Activated naive CD8-positive, alpha-beta T cell treated with anti-CD3 and anti-CD28 coated beads, Interleukin-2, amount 10 ng/mL, durations not matched to agents 7 days and 5 days (primary cell): ENCODE data around the gene OR52N2. TPM values are rescaled to one million over a fixed set of nuclear protein-coding genes. Genes with fewer than 3 reads are reported as not detected.

Source experiments
- ATAC-seq: fragments of 150-1000 bp; cut with Tn5 transposase; one replicate; pipeline ENCODE4 v1.10.0; 2021; ENCODE audit warnings: low read depth, moderate library complexity
- POLR2A ChIA-PET: fragments of 350-600 bp; sonication (Branson Sonifier 250); formaldehyde crosslinking; loops from one replicate; lab custom pipeline; 2021; ENCODE audit warnings: antibody characterized with exemption; lab: Charles Lee
- DNase-seq: peaks from one replicate; pipeline ENCODE4 v3.0.0; 2021
- H3K27ac Mint-ChIP-seq: one replicate; pipeline ENCODE4 v1.8.0; 2022; ENCODE audit warnings: mild to moderate bottlenecking, mixed read lengths
- H3K27me3 Mint-ChIP-seq: one replicate; pipeline ENCODE4 v1.8.0; 2022; ENCODE audit warnings: mild to moderate bottlenecking, moderate library complexity, mixed read lengths
- H3K36me3 Mint-ChIP-seq: one replicate; pipeline ENCODE4 v1.8.0; 2021; ENCODE audit warnings: mild to moderate bottlenecking, mixed read lengths
- H3K4me1 Mint-ChIP-seq: one replicate; pipeline ENCODE4 v1.8.0; 2021; ENCODE audit warnings: mixed read lengths
- H3K4me3 Mint-ChIP-seq: one replicate; pipeline ENCODE4 v1.8.0; 2022; ENCODE audit warnings: mild to moderate bottlenecking, moderate library complexity, mixed read lengths
- H3K9me3 Mint-ChIP-seq: one replicate; pipeline ENCODE4 v1.8.0; 2021; ENCODE audit warnings: mixed read lengths
- total RNA-seq, 2 experiments: library from RNA; stranded (reverse); gene quantifications; one replicate each; pipeline ENCODE4 v1.2.3, GENCODE V29; 2021

OR52N2 gene
- total RNA-seq, result not detected

GRCh38 chr11:5808500-5809121 lies at the start of gene OR52N2:
TSS of gene OR52N2 (plus strand) at chr11:5808924. CDS start at chr11:5820336, 11,412 bp downstream.
- Mint-ChIP-seq H3K27ac (peak within 1 kb of the TSS; percentile 22), H3K27me3 (peaks cover 18% of the 10 kb centered on the region), H3K9me3 (no peaks in the 10 kb centered on the region), H3K4me1 (peaks cover 13% of the 10 kb centered on the region), H3K4me3 (peak within 1 kb of the TSS; percentile 88), H3K36me3 (no peaks in the 10 kb centered on the region)
- ATAC-seq (peak; percentile 85), DNase-seq (peak; percentile 67)
- POLR2A ChIA-PET, result interaction anchor here (1.1 kb wide), 1 partner anchor 118 kb away, joined by 3 read pairs; no protein-coding TSS in a partner anchor

- H3K9me3 Mint-ChIP-seq, result no peaks in the 10 kb centered on the region
Measured at GRCh38 chr11:5767056-5767455, 41.7 kb upstream of the OR52N2 start.

GRCh38 chr11:5783255-5783654 lies 25.5 kb upstream of the OR52N2 start, which contains the start of gene OR52N5:
TSS of gene OR52N5 (minus strand) at chr11:5783355. CDS start at chr11:5778634, 4,721 bp downstream.
- Mint-ChIP-seq H3K27me3 (peaks cover 22% of the 10 kb centered on the region), H3K4me1 (peaks cover 2% of the 10 kb centered on the region), H3K9me3 (no peaks in the 10 kb centered on the region), H3K36me3 (no peaks in the 10 kb centered on the region), H3K4me3 (no peak within 1 kb of the TSS), H3K27ac (no peak within 1 kb of the TSS)
- POLR2A ChIA-PET, result no interaction called here
- no peak for DNase-seq
- ATAC-seq, result no peak

More at GRCh38 chr11:5767056-5767455, 41.7 kb upstream of the OR52N2 start:
- no peak for ATAC-seq
- H3K4me1 Mint-ChIP-seq, result no peaks in the 10 kb centered on the region
- H3K27me3 Mint-ChIP-seq, result peaks cover under 1% of the 10 kb centered on the region
- H3K36me3 Mint-ChIP-seq, result no peaks in the 10 kb centered on the region
- H3K4me3 Mint-ChIP-seq, result no peak overlapping the region
- DNase-seq, result no peak
- POLR2A ChIA-PET, result no interaction called here
- no peak overlapping the region for H3K27ac Mint-ChIP-seq

DNA sequence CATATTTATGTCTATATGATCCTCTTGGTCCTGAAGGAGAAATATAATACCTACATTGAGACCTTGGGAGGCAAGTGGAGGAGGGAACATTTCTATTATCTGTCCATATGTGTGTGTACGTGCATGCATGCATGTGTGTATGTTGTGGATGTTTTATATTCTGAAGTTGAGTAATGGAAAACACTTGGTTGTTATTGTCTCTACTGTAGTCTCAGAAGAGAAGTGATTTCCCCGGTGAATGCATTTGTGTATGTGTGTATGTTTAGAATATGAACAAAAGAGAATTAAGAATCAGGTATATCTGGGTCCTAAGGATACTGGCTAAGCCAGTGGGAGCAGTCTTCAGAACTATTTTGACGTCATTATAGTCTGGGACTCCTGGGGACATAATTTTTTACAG lies 17.6 kb upstream of the OR52N2 start, which contains the start of gene OR52N1:
TSS of gene OR52N1 (minus strand) at position 101 of the 400 bp plus-strand sequence. CDS start 2,449 bp downstream, outside the sequence.
- H3K36me3 Mint-ChIP-seq, result no peaks in the 10 kb centered on the region
- H3K4me3 Mint-ChIP-seq, result no peak within 1 kb of the TSS
- no peaks in the 10 kb centered on the region for H3K4me1 Mint-ChIP-seq
- H3K27me3 Mint-ChIP-seq, result peaks cover 8% of the 10 kb centered on the region
- ATAC-seq (no peak), DNase-seq (no peak)
- H3K27ac Mint-ChIP-seq, result no peak within 1 kb of the TSS
- POLR2A ChIA-PET, result no interaction called here
- H3K9me3 Mint-ChIP-seq, result no peaks in the 10 kb centered on the region

DNA sequence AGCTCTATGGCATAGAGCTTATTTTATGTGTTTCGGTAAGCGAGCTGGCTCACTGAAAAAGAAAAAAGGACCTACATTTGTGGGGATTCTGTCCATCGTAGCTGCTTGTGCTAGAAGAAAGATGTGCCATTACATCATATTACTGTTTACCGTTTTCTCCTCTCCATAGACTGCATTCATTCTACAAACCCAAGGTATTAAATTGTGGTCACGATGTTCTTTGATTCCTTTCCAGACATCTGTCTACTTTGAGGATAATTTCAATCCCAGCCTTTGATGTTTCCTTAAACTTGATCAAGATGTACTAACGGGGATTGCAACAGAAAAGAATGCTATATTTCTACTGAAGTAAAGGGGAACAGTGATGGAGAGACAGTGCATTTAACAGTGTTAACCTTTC lies 12.2 kb upstream of the OR52N2 start:
- no peak for ATAC-seq
- DNase-seq, result no peak
- H3K4me1 Mint-ChIP-seq, result no peaks in the 10 kb centered on the region

GRCh38 chr11:5803982-5804381 lies 4.7 kb upstream of the OR52N2 start:
- no peaks in the 10 kb centered on the region for H3K36me3 Mint-ChIP-seq
- DNase-seq (no peak), ATAC-seq (no peak)
- POLR2A ChIA-PET, result no interaction called here
- H3K4me1 Mint-ChIP-seq, result peaks cover 5% of the 10 kb centered on the region
- H3K4me3 Mint-ChIP-seq, result no peak overlapping the region
- H3K27me3 Mint-ChIP-seq, result peaks cover 15% of the 10 kb centered on the region
- no peak overlapping the region for H3K27ac Mint-ChIP-seq
- no peaks in the 10 kb centered on the region for H3K9me3 Mint-ChIP-seq

More for the DNA sequence above, 12.2 kb upstream of the OR52N2 start:
- H3K27me3 Mint-ChIP-seq, result peaks cover 5% of the 10 kb centered on the region
- no peak overlapping the region for H3K4me3 Mint-ChIP-seq
- no peaks in the 10 kb centered on the region for H3K9me3 Mint-ChIP-seq
- no peaks in the 10 kb centered on the region for H3K36me3 Mint-ChIP-seq
- POLR2A ChIA-PET, result no interaction called here
- no peak overlapping the region for H3K27ac Mint-ChIP-seq

DNA sequence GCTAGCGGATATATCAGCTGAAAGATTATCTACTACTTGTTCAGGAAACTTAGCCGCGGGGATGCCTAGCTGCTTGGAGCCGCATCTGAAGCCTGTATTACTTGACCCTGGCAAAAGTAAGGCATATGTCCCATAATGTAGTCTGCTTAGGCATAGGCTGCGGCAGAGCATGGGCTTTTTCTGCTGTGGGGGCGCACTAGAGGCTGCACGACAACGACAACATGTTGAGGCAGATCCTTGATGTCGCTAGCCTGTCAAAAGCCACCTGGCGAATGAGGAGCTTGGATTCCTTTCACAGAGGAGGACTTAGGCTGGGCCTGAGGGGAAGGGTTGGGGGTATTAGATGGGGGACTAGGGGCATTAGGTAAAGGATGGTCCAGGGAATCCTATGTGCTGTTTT lies 1.1 kb upstream of the OR52N2 start:
- no peak for DNase-seq
- no peak overlapping the region for H3K27ac Mint-ChIP-seq

GRCh38 chr11:5809122-5809519 lies 397 bp downstream of the OR52N2 start:
- POLR2A ChIA-PET, result interaction anchor here (1.1 kb wide), 1 partner anchor 119 kb away, joined by 3 read pairs; no protein-coding TSS in a partner anchor
- Mint-ChIP-seq H3K4me3 (peak overlapping the region; percentile 88), H3K36me3 (no peaks in the 10 kb centered on the region), H3K27ac (peak overlapping the region; percentile 22), H3K9me3 (no peaks in the 10 kb centered on the region), H3K4me1 (peaks cover 13% of the 10 kb centered on the region), H3K27me3 (peaks cover 18% of the 10 kb centered on the region)
- DNase-seq (no peak), ATAC-seq (peak; percentile 35)

More for the DNA sequence above, 1.1 kb upstream of the OR52N2 start:
- Mint-ChIP-seq H3K9me3 (no peaks in the 10 kb centered on the region), H3K4me3 (no peak overlapping the region), H3K27me3 (peaks cover 26% of the 10 kb centered on the region), H3K4me1 (peaks cover 13% of the 10 kb centered on the region), H3K36me3 (no peaks in the 10 kb centered on the region)
- ATAC-seq, result no peak
- POLR2A ChIA-PET, result interaction anchor here (0.7 kb wide), 1 partner anchor 123 kb away, joined by 3 read pairs; the partner anchor contains the start of gene TRIM5

DNA sequence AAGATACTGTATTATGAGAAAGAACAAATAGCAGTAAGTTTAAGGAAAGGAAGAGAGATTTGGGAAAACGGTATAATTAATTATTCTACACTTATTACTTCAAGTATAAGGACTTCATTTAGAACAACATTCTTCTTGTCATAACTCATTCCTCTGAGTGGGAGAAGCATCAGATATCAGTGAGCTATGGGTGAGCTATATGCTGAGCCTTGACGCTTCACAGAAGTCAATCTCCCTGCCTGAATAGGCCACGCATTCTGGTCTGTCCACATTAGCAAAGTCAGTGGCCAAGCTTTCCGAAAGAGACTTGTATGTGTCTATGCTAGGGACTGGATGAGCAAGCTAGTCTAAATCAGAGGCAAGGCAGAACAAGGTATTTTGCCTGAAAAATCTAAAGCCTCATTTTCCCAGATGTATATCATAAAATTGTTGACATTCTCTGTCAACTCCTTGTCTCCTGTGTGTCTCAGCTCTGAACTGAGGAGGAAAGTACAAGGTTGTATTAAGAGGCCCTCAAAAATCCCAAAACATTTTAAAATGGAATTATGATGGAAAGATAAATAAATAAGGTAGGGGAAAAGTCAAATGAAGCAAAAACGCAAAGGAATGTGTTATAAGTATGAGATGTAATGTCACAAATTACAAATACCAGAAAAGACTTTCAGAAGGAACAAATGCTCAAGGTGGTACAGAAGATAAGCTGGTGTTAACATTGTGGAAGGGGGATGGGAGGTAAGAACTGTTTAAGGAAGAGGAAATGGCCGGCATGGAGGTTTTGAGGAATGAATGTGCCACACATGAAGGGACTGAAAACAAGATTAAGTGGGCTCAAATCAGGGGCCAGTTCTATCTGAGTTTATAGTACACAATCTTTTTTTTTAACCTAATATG lies 1.4 kb downstream of the OR52N2 start:
- POLR2A ChIA-PET, result interaction anchor here (0.6 to 1.1 kb wide), 2 partner anchors 120 to 234 kb away, joined by 3 read pairs; no protein-coding TSS in a partner anchor

GRCh38 chr11:5815534-5815933 lies 6.8 kb downstream of the OR52N2 start:
- DNase-seq, result no peak
- Mint-ChIP-seq H3K36me3 (no peaks in the 10 kb centered on the region), H3K4me3 (no peak overlapping the region), H3K9me3 (no peaks in the 10 kb centered on the region), H3K27me3 (peaks cover 6% of the 10 kb centered on the region), H3K27ac (no peak overlapping the region), H3K4me1 (peaks cover 11% of the 10 kb centered on the region)
- POLR2A ChIA-PET, result no interaction called here
- no peak for ATAC-seq

More for the DNA sequence above, 1.4 kb downstream of the OR52N2 start:
- no peak for ATAC-seq
- peaks cover 18% of the 10 kb centered on the region for H3K27me3 Mint-ChIP-seq
- no peaks in the 10 kb centered on the region for H3K9me3 Mint-ChIP-seq
- H3K4me3 Mint-ChIP-seq, result no peak overlapping the region
- no peak overlapping the region for H3K27ac Mint-ChIP-seq
- H3K36me3 Mint-ChIP-seq, result no peaks in the 10 kb centered on the region
- DNase-seq, result no peak
- peaks cover 16% of the 10 kb centered on the region for H3K4me1 Mint-ChIP-seq

DNA sequence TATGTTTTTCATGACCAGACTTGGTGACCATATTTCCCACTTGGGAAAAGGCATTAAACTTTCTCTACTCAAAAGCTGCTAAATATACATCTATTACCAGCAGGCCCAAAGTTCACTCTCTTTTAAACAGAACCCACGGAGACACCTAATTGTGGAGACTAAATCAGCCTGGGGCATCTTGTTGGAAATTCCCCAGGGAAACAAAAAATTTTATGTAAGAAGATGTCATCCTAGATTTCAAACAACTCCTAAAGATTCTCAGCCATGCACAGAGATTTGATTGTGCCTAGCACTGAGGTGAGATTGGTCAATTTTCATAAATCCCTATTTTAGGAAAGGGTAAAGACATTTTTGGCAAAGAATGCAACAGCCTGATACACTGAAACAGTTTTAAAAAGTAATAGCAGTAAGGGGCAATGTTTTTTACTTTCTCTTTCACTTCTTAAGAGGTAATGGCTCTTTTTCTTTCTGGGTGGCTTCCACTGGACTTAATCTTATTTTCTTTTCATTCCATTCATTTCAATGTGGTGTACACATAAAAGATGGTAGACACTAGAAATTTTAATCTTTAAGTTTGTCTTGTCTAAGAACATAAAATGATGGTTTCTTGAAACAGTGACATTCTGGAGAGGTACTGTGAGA lies 9.6 kb downstream of the OR52N2 start:
- Mint-ChIP-seq H3K9me3 (no peaks in the 10 kb centered on the region), H3K4me3 (peak overlapping the region; percentile 77), H3K36me3 (no peaks in the 10 kb centered on the region), H3K27ac (peak overlapping the region; percentile 67), H3K4me1 (peaks cover 11% of the 10 kb centered on the region), H3K27me3 (no peaks in the 10 kb centered on the region)
- DNase-seq (no peak), ATAC-seq (peak; percentile 63)
- POLR2A ChIA-PET, result no interaction called here

DNA sequence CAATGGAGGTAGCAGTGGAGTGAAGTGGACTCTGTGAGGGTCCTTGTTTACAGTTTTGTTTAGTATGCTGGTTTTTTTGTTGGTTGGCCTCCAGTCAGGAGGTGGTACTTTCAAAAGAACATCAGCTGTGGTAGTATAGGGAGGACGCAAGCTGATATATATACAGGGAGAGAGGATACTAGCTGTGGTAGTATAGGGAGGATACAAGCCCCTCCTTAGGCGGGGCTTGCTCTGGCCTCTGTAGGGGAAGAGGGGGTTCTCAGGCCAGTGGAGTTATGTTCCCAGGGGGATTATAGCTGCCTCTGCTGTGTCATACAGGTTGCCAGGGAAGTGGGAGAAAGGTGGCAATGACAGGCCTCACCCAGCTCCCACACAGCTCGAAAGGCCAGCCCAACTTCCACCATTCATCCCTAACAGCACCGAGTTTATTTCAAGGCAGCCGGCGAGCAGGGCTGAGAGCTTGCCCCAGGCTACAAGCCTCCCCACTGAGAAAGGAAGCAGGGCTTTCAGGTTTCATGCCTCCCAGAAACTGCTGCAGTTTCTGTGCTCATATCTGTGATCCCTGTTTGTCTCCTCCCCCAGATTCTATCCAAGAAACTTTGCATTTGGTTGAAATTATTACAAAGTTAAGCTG lies 22.6 kb downstream of the OR52N2 start:
- Mint-ChIP-seq H3K27me3 (peaks cover 9% of the 10 kb centered on the region), H3K4me1 (no peaks in the 10 kb centered on the region), H3K9me3 (no peaks in the 10 kb centered on the region), H3K4me3 (no peak overlapping the region), H3K36me3 (no peaks in the 10 kb centered on the region), H3K27ac (no peak overlapping the region)
- ATAC-seq (no peak), DNase-seq (no peak)
- POLR2A ChIA-PET, result no interaction called here
